A673 (cell line): ENCODE results near the gene GRHL1.

ENCODE experiments used
- CTCF ChIP-seq: fragments of 300-800, 200-600 bp; sonication (generic); conservative IDR thresholded peaks from 2 replicates; pipeline ENCODE4 v1.5.1; 2017; ENCODE audit warnings: low read depth, mild to moderate bottlenecking, antibody characterized with exemption, low read length, moderate library complexity, mixed read lengths
- EZH2 ChIP-seq: fragments of 200-600 bp; sonication (generic); IDR thresholded peaks from 2 replicates; pipeline ENCODE4 v1.6.1; 2017; ENCODE audit warnings: borderline replicate concordance, low read depth, mild to moderate bottlenecking, mixed read lengths, antibody characterized with exemption, low read length; ENCODE audit not compliant: poor library complexity, severe bottlenecking

- no peak for TF ChIP-seq CTCF
- no peak for TF ChIP-seq EZH2
These were observed 13.0 kb downstream of the GRHL1 start for GRCh38 chr2:9964334-9964980.
